DND-41 (cell line): ENCODE data around the gene BFAR.
"Not testable (repeated sequence)": the region's sequence is repeated elsewhere in the genome, so short reads cannot be mapped to it uniquely, and the experiment has no call there.

Source experiments
- ATAC-seq: fragments of 200-7000 bp; cut with Tn5 transposase; 3 replicates; pipeline ENCODE4 v1.9.1; 2021; ENCODE audit warnings: low read depth; ENCODE audit not compliant: insufficient read depth
- DNase-seq: peaks from one replicate; pipeline ENCODE4 v3.0.0-alpha.2; 2020
- H2AFZ ChIP-seq: 2 replicates; pipeline ENCODE4 v1.6.0; 2012; ENCODE audit warnings: low read depth, low read length
- H3K27ac ChIP-seq: 2 replicates; pipeline ENCODE4 v1.5.1; 2012; ENCODE audit warnings: low read length, inconsistent platforms
- H3K27me3 ChIP-seq: fragments of 200-600 bp; sonication (generic); 2 replicates; pipeline ENCODE4 v1.6.0; 2012; ENCODE audit warnings: low read length, mild to moderate bottlenecking, inconsistent platforms; ENCODE audit not compliant: insufficient read depth, poor library complexity
- H3K36me3 ChIP-seq: 2 replicates; pipeline ENCODE4 v1.5.1; 2012; ENCODE audit warnings: low read length, inconsistent platforms; ENCODE audit not compliant: insufficient read depth
- H3K4me1 ChIP-seq: 2 replicates; pipeline ENCODE4 v1.5.1; 2012; ENCODE audit warnings: mild to moderate bottlenecking, low read length; ENCODE audit not compliant: insufficient read depth
- H3K4me2 ChIP-seq: 2 replicates; pipeline ENCODE4 v1.6.0; 2012; ENCODE audit warnings: mild to moderate bottlenecking, moderate library complexity, low read length, inconsistent platforms; ENCODE audit not compliant: insufficient read depth
- H3K4me3 ChIP-seq, 2 experiments: fragments of 200-600 bp in 1 of 2; shearing (Covaris generic) in 1 of 2; 2 replicates each; pipeline ENCODE4 v1.5.1; 2012 to 2016; ENCODE audit warnings: inconsistent platforms in 2 of 2, low read length in 2 of 2, mild to moderate bottlenecking in 2 of 2, low read depth in 1 of 2, moderate library complexity in 1 of 2
- H3K79me2 ChIP-seq: 2 replicates; pipeline ENCODE4 v1.6.0; 2012; ENCODE audit warnings: low read length, inconsistent platforms; ENCODE audit not compliant: insufficient read depth
- H3K9ac ChIP-seq: 2 replicates; pipeline ENCODE4 v1.6.0; 2012; ENCODE audit warnings: low read depth, mild to moderate bottlenecking, inconsistent platforms, low read length, moderate library complexity
- H3K9me3 ChIP-seq: 2 replicates; pipeline ENCODE4 v1.5.1; 2012; ENCODE audit warnings: low read length, moderate library complexity, mild to moderate bottlenecking, inconsistent platforms; ENCODE audit not compliant: insufficient read depth, severe bottlenecking
- H4K20me1 ChIP-seq: 2 replicates; pipeline ENCODE4 v1.6.0; 2012; ENCODE audit warnings: low read length; ENCODE audit not compliant: insufficient read depth

The BFAR gene

DNA sequence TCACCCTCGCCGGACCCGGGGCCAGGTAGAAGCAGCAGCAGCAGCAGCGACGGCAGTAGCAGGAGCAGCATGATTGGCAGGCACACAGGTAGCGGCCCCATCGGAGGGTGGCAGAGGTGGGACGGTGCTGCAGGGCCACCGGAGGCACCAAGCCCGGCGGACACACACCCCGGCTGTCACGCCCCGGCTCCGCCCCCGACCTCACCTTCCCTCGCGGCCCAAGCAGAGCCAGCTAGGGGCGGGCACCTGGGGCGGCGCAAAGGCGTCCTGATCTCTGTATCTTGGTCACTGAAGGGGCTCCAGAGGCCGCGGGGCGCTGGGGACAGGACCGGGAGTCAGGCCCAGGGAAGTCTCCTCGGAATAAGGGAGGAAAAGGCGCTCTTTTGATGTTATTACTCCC, 61.4 kb downstream of the BFAR start, which contains the start of gene PLA2G10:
PLA2G10 (minus strand) TSS at position 180 of the 400 bp plus-strand sequence; CDS start at position 101, 79 bp downstream.
- not testable (repeated sequence) for H3K9ac ChIP-seq, H4K20me1 ChIP-seq, H3K9me3 ChIP-seq, H3K27me3 ChIP-seq, H3K4me1 ChIP-seq, DNase-seq, H3K4me2 ChIP-seq, H3K79me2 ChIP-seq, H2AFZ ChIP-seq, H3K4me3 ChIP-seq, H3K36me3 ChIP-seq, H3K27ac ChIP-seq, ATAC-seq

DNA sequence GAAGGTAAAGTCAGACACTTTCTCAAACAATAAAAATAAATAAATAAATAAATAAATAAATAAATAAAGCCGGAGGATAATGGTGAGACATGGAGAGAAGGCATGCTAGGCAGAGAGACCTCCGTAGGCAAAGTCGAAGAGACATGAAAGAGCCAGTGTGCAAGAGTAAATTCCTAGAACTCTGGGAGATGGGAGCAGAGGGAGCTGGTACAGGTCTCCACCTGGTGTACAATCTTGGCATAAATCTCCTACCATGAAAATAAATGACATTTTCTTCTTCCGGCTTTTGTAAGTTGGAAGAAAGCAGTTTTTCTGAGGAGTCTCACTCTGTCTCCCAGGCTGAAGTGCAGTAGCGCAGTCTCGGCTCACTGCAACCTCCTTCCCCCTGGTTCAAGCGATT, 69.1 kb downstream of the BFAR start:
- H4K20me1 ChIP-seq, result not testable (repeated sequence)

DNA sequence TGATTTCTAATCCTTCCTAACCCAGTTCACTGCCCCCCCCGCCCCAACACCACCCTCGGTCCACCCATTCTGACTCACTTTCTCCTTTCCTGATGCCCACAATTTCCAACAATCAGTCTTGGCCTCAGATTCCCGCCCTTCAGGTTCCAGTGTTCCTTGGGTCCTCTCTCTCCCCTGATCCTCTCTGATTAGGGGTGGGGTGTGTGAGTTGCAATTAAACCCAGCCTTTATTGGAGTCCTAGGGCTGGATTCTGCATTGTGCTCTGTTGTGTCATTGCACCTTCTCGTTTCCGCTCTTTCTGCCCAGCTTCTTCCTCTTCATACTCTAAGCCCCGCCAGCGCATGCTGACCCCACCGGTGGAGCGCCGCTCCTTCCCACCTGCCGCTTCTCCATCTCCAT, 69.9 kb downstream of the BFAR start:
- not testable (repeated sequence) for H3K9me3 ChIP-seq, H3K79me2 ChIP-seq, H3K4me3 ChIP-seq, H3K9ac ChIP-seq, H4K20me1 ChIP-seq, H3K4me2 ChIP-seq, H3K27ac ChIP-seq, H3K4me1 ChIP-seq, H3K36me3 ChIP-seq, ATAC-seq, DNase-seq, H3K27me3 ChIP-seq, H2AFZ ChIP-seq

More for the DNA sequence above, 69.1 kb downstream of the BFAR start:
- not testable (repeated sequence) for H3K36me3 ChIP-seq, H3K27me3 ChIP-seq, H3K4me1 ChIP-seq, H3K79me2 ChIP-seq, H3K4me3 ChIP-seq, H2AFZ ChIP-seq, H3K9me3 ChIP-seq, H3K27ac ChIP-seq, H3K9ac ChIP-seq, DNase-seq, H3K4me2 ChIP-seq, ATAC-seq

DNA sequence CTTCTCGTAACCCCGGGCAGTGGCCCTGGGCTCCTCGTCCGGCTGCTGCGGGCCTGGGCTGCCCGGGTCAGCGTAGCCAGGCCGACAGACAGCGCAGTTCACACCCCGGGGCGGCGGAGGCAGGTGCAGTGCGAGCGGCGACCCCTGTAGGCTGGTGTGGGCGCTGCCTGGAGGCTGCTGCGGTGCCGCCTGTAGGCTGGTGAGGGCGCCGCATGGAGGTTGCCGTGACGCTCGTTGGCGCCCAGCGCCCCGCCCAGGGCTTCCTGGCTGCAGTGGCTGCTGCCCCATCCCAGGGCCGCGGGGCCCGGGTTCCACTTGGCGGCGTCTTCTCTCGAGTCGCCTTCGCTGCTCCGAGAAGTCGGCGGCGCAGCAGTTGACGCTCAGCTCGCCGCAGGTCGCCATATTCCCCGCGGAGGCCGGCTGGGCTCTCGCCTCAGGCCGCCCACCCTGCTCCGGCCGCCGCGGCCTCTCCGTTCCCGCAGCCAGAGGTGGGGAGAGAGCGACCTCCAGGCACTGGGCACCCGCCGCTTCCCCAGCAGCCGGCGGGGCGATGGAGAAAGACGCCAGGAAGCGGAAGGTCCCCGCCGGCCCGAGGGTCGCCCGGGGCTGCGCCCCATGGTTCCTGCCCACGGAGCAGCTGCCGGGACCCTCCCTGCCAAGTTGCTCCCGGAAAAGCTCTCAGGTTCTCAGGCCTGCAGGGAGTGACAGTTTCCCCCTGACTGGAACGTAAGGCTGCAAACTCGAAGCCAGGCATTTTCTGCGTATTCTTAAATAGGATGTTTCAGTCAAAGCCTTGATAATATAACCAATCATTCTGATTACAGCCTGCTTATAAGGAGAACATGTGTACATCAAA, 70.6 kb downstream of the BFAR start, which contains the start of gene NPIPA3:
NPIPA3 (plus strand) TSS at position 256 of the 856 bp plus-strand sequence. CDS start 5,533 bp downstream, outside the sequence.
- ATAC-seq, result peak; percentile 97
- H3K36me3 ChIP-seq, H3K27me3 ChIP-seq, H2AFZ ChIP-seq, H4K20me1 ChIP-seq, H3K79me2 ChIP-seq, H3K9ac ChIP-seq, H3K4me1 ChIP-seq, DNase-seq, H3K4me3 ChIP-seq, H3K9me3 ChIP-seq, H3K27ac ChIP-seq, H3K4me2 ChIP-seq: not testable (repeated sequence)
